HEK293 (cell line): Measurements from ENCODE around the gene DOLK.

ENCODE experiments used
- CTCF ChIP-seq: fragments of 450-650 bp; formaldehyde crosslinking; IDR thresholded peaks from 2 replicates; pipeline ENCODE4 v1.5.1; 2016; ENCODE audit warnings: missing biosample characterization, missing genetic modification characterization
- ZNF133 ChIP-seq: fragments of 450-650 bp; formaldehyde crosslinking; IDR thresholded peaks from 2 replicates; pipeline ENCODE4 v1.5.1; 2016; ENCODE audit warnings: missing biosample characterization, missing genetic modification characterization

- no peak for TF ChIP-seq CTCF (tag by site-specific recombination)
- no peak for TF ChIP-seq ZNF133 (tag by site-specific recombination)
These were observed 34.1 kb downstream of the DOLK start for GRCh38 chr9:128913048-128913900.
